PC-9 (cell line): Measurements from ENCODE around the gene RBM48. TPM values are rescaled to one million over a fixed set of nuclear protein-coding genes. Genes with fewer than 3 reads are reported as not detected.

ENCODE experiments used
- BruUV-seq: library from RNA; stranded (reverse); fragments of 400-500 nt; replicated peaks from 2 replicates; lab custom pipeline; 2021; lab: Mats Ljungman, UMichigan
- CTCF ChIA-PET: fragments of 300-600 bp; sonication (Branson Sonifier 250); formaldehyde crosslinking; loops from one replicate; lab custom pipeline; 2022; ENCODE audit warnings: antibody characterized with exemption; lab: Charles Lee
- POLR2A ChIA-PET: fragments of 300-600 bp; sonication (Branson Sonifier 250); formaldehyde crosslinking; loops from one replicate; lab custom pipeline; 2022; ENCODE audit warnings: antibody characterized with exemption; ENCODE audit not compliant: unreplicated experiment; lab: Charles Lee
- DNase-seq, 2 experiments: peaks; one replicate each; pipeline versions ENCODE4 v3.0.0 to v3.0.0-alpha.2; 2015 to 2022; ENCODE audit warnings: mixed read lengths in 1 of 2
- H2AFZ ChIP-seq: fragments of 200-600 bp; sonication (generic); 2 replicates; pipeline ENCODE4 v1.8.1; 2017; ENCODE audit warnings: antibody characterized with exemption
- H3F3A ChIP-seq: fragments of 200-600 bp; sonication (generic); 2 replicates; pipeline ENCODE4 v1.8.1; 2017; ENCODE audit warnings: antibody characterized with exemption, mild to moderate bottlenecking, low read depth; ENCODE audit not compliant: insufficient read depth
- H3K27ac ChIP-seq: fragments of 200-600 bp; sonication (generic); 2 replicates; pipeline ENCODE4 v1.6.1; 2016; ENCODE audit warnings: mixed run types
- H3K27me3 ChIP-seq: fragments of 200-600 bp; sonication (generic); 2 replicates; pipeline ENCODE4 v1.6.1; 2016; ENCODE audit warnings: low read depth, mixed run types; ENCODE audit not compliant: insufficient read depth
- H3K36me3 ChIP-seq: fragments of 200-600 bp; sonication (generic); 2 replicates; pipeline ENCODE4 v1.6.1; 2016; ENCODE audit warnings: low read depth, mixed run types
- H3K4me1 ChIP-seq: fragments of 200-600 bp; sonication (generic); replicated peaks from 2 replicates; pipeline ENCODE4 v1.6.1; 2016; ENCODE audit warnings: mixed run types; ENCODE audit not compliant: insufficient read depth
- H3K4me2 ChIP-seq: fragments of 200-600 bp; sonication (generic); 2 replicates; pipeline ENCODE4 v1.6.1; 2017; ENCODE audit warnings: mixed run types
- H3K4me3 ChIP-seq: fragments of 200-600 bp; sonication (generic); 2 replicates; pipeline ENCODE4 v1.6.1; 2016; ENCODE audit warnings: mixed run types
- H3K79me2 ChIP-seq: fragments of 200-600 bp; sonication (generic); 2 replicates; pipeline ENCODE4 v1.6.1; 2017; ENCODE audit warnings: low read depth, mixed run types
- H3K9me2 ChIP-seq: fragments of 200-600 bp; sonication (generic); 2 replicates; pipeline ENCODE4 v1.8.1; 2017; ENCODE audit warnings: mild to moderate bottlenecking; ENCODE audit not compliant: insufficient read depth
- H3K9me3 ChIP-seq: fragments of 200-600 bp; sonication (generic); 2 replicates; pipeline ENCODE4 v1.8.1; 2016; ENCODE audit warnings: low read depth; ENCODE audit not compliant: insufficient read depth
- H4K20me1 ChIP-seq: fragments of 200-600 bp; sonication (generic); 2 replicates; pipeline ENCODE4 v1.8.1; 2017; ENCODE audit not compliant: insufficient read depth
- CTCF ChIP-seq: fragments of 200-600 bp; sonication (generic); conservative IDR thresholded peaks from 2 replicates; pipeline ENCODE4 v1.6.1; 2017; ENCODE audit warnings: mixed run types, antibody characterized with exemption, mild to moderate bottlenecking, moderate library complexity
- EZH2 ChIP-seq: fragments of 200-600 bp; sonication (generic); IDR thresholded peaks from 2 replicates; pipeline ENCODE4 v1.8.0; 2017; ENCODE audit warnings: antibody characterized with exemption, low read depth
- intact Hi-C: fragments of 100-400 bp; cut with micrococcal nuclease; formaldehyde crosslinking; loops from one replicate; pipeline ENCODE4 v1.10.0; 2022; ENCODE audit not compliant: unreplicated experiment
- total RNA-seq: library from RNA; stranded (reverse); gene quantifications from 2 replicates; pipeline ENCODE4 v1.2.3, GENCODE V29; 2021

RBM48 gene
- total RNA-seq, 1 experiment from 2014 or later, result 11.5 TPM

GRCh38 chr7:92584953-92585352 lies 56.4 kb downstream of the RBM48 start:
- 0 out of 2 replicates have a peak, but pooled peaks cover 11% of the 10 kb centered on the region for H3F3A ChIP-seq
- no peak overlapping the region for H3K27ac ChIP-seq
- H2AFZ ChIP-seq, result no peak overlapping the region
- H3K4me1 ChIP-seq, result peaks cover 27% of the 10 kb centered on the region
- H4K20me1 ChIP-seq, result peaks cover 68% of the 10 kb centered on the region
- intact Hi-C loops, result no loop called here
- DNase-seq, result peak in 1 of 2 experiments; percentile 62
- no TSS peak for BruUV-seq
- H3K79me2 ChIP-seq, result peaks cover 94% of the 10 kb centered on the region
- no peaks in the 10 kb centered on the region for H3K9me2 ChIP-seq
- H3K9me3 ChIP-seq, result no peaks in the 10 kb centered on the region
- no peaks in the 10 kb centered on the region for H3K27me3 ChIP-seq
- no peak overlapping the region for H3K4me3 ChIP-seq
- H3K4me2 ChIP-seq, result no peak overlapping the region; the same call in 1 of the 2 replicates
- CTCF ChIA-PET, result no interaction called here
- TF ChIP-seq EZH2, result no peak
- no peak for TF ChIP-seq CTCF
- POLR2A ChIA-PET, result no interaction called here
- H3K36me3 ChIP-seq, result peaks cover 25% of the 10 kb centered on the region

- peaks cover 58% of the 10 kb centered on the region for H4K20me1 ChIP-seq
- no TSS peak for BruUV-seq
These were observed 57.8 kb downstream of the RBM48 start for GRCh38 chr7:92586403-92586802.

GRCh38 chr7:92586841-92587240 lies 58.2 kb downstream of the RBM48 start:
- H2AFZ ChIP-seq, result no peak overlapping the region
- TF ChIP-seq EZH2, result no peak
- TF ChIP-seq CTCF, result no peak
- H3K27ac ChIP-seq, result no peak overlapping the region
- peaks cover 55% of the 10 kb centered on the region for H4K20me1 ChIP-seq
- no peak for DNase-seq
- 0 out of 2 replicates have a peak, but pooled peaks cover 11% of the 10 kb centered on the region for H3F3A ChIP-seq
- 0 out of 2 replicates have a peak overlapping the region, but pooled peaks have one; percentile 37 for H3K4me2 ChIP-seq
- intact Hi-C loops, result no loop called here
- H3K36me3 ChIP-seq, result peaks cover 18% of the 10 kb centered on the region
- H3K9me2 ChIP-seq, result no peaks in the 10 kb centered on the region
- no TSS peak for BruUV-seq
- H3K4me1 ChIP-seq, result peaks cover 31% of the 10 kb centered on the region
- H3K79me2 ChIP-seq, result peaks cover 79% of the 10 kb centered on the region
- CTCF ChIA-PET, result interaction anchor here (0.5 kb wide), 1 partner anchor 58 kb away, joined by 3 read pairs; the partner anchor contains the start of genes PEX1 and RBM48
- H3K4me3 ChIP-seq, result no peak overlapping the region
- no peaks in the 10 kb centered on the region for H3K27me3 ChIP-seq
- POLR2A ChIA-PET, result no interaction called here
- H3K9me3 ChIP-seq, result no peaks in the 10 kb centered on the region

More at GRCh38 chr7:92586403-92586802, 57.8 kb downstream of the RBM48 start:
- TF ChIP-seq CTCF (no peak), EZH2 (no peak)
- Histone ChIP-seq H3K9me3 (no peaks in the 10 kb centered on the region), H3K36me3 (peaks cover 18% of the 10 kb centered on the region), H3K9me2 (no peaks in the 10 kb centered on the region), H3K27ac (peak overlapping the region; percentile 35; the same call in 1 of the 2 replicates), H3K4me2 (peak overlapping the region; percentile 37), H2AFZ (no peak overlapping the region), H3K4me3 (no peak overlapping the region; the same call in 1 of the 2 replicates), H3K4me1 (peaks cover 31% of the 10 kb centered on the region), H3K27me3 (no peaks in the 10 kb centered on the region), H3F3A (0 out of 2 replicates have a peak, but pooled peaks cover 11% of the 10 kb centered on the region), H3K79me2 (peaks cover 84% of the 10 kb centered on the region)
- ChIA-PET POLR2A (no interaction called here), CTCF (no interaction called here)
- no peak for DNase-seq
- intact Hi-C loops, result no loop called here

Other genes with a start within 250 kb of the RBM48 start
- gene GATAD1, start 81.3 kb upstream of the RBM48 start, total RNA-seq, result 39.4 and 41.7 TPM in 2 replicates
- not detected in 2 replicates for gene ERVW-1, start 50.8 kb upstream of the RBM48 start, total RNA-seq
- gene PEX1, start 275 bp upstream of the RBM48 start, total RNA-seq, result 13.4 and 20.2 TPM in 2 replicates
- 33.7 TPM in 2 replicates for gene FAM133B, start 61.6 kb downstream of the RBM48 start, total RNA-seq